WTC11 (cell line): ENCODE measurements around the gene EIF3K. TPM values are rescaled to one million over a fixed set of nuclear protein-coding genes. Genes with fewer than 3 reads are reported as not detected.
A peak's percentile ranks its signal among the peaks of the same experiment; 100 is the strongest.

ENCODE experiments used
- ATAC-seq: fragments of 200-7000 bp; cut with Tn5 transposase; 2 replicates; pipeline ENCODE4 v1.10.0; 2021; ENCODE audit warnings: mild to moderate bottlenecking, moderate library complexity
- CTCF ChIA-PET: fragments of 300-600 bp; sonication (Branson Sonifier 250); formaldehyde crosslinking; loops from one replicate; lab custom pipeline; 2021; ENCODE audit warnings: antibody characterized with exemption; lab: Charles Lee
- POLR2A ChIA-PET: fragments of 350-600 bp; sonication (Branson Sonifier 250); formaldehyde crosslinking; loops from one replicate; lab custom pipeline; 2021; ENCODE audit warnings: antibody characterized with exemption; lab: Charles Lee
- DNase-seq: peaks from one replicate; pipeline ENCODE4 v3.0.0; 2021; ENCODE audit warnings: low spot score
- H3K27ac Mint-ChIP-seq: 2 replicates; pipeline ENCODE4 v1.8.0; 2021; ENCODE audit warnings: mixed read lengths
- H3K27me3 Mint-ChIP-seq: 2 replicates; pipeline ENCODE4 v1.8.0; 2021; ENCODE audit warnings: low read depth, mild to moderate bottlenecking, moderate library complexity, mixed read lengths
- H3K36me3 Mint-ChIP-seq: 2 replicates; pipeline ENCODE4 v1.8.0; 2021; ENCODE audit warnings: mixed read lengths
- H3K4me1 Mint-ChIP-seq: 2 replicates; pipeline ENCODE4 v1.8.0; 2022; ENCODE audit warnings: mixed read lengths
- H3K4me3 Mint-ChIP-seq: 2 replicates; pipeline ENCODE4 v1.8.0; 2021; ENCODE audit warnings: mild to moderate bottlenecking, moderate library complexity, mixed read lengths
- H3K9me3 Mint-ChIP-seq: 2 replicates; pipeline ENCODE4 v1.8.0; 2021; ENCODE audit warnings: mixed read lengths
- CBFB ChIP-seq: sonication (generic); formaldehyde crosslinking; IDR thresholded peaks from 2 replicates; pipeline ENCODE4 v1.8.1; 2022; ENCODE audit warnings: mild to moderate bottlenecking, low read depth, missing genetic modification reagents
- CTCF ChIP-seq: fragments of 200-600 bp; IDR thresholded peaks from 2 replicates; pipeline ENCODE4 v1.8.0; 2022; ENCODE audit warnings: antibody characterized with exemption
- E2F1 ChIP-seq: sonication (generic); formaldehyde crosslinking; IDR thresholded peaks from 2 replicates; pipeline ENCODE4 v1.8.0; 2022; ENCODE audit warnings: mild to moderate bottlenecking, missing genetic modification reagents
- EMX1 ChIP-seq: fragments of 250-450 bp; sonication (Bioruptor Pico); IDR thresholded peaks from 2 replicates; pipeline ENCODE4 v1.8.0; 2021; ENCODE audit warnings: mild to moderate bottlenecking
- ETV6 ChIP-seq: sonication (generic); formaldehyde crosslinking; IDR thresholded peaks from 2 replicates; pipeline ENCODE4 v1.8.1; 2022; ENCODE audit warnings: mild to moderate bottlenecking, missing genetic modification reagents
- FOXJ3 ChIP-seq: sonication (generic); formaldehyde crosslinking; IDR thresholded peaks from 2 replicates; pipeline ENCODE4 v1.9.0; 2021; ENCODE audit warnings: missing genetic modification reagents, mild to moderate bottlenecking, borderline replicate concordance
- FOXK1 ChIP-seq: sonication (generic); formaldehyde crosslinking; IDR thresholded peaks from 2 replicates; pipeline ENCODE4 v1.8.0; 2022; ENCODE audit warnings: mild to moderate bottlenecking, moderate library complexity, missing genetic modification reagents
- FOXP1 ChIP-seq: sonication (generic); formaldehyde crosslinking; IDR thresholded peaks from 2 replicates; pipeline ENCODE4 v1.8.0; 2022; ENCODE audit warnings: missing genetic modification reagents, mild to moderate bottlenecking, moderate library complexity, borderline replicate concordance
- FOXP4 ChIP-seq: sonication (generic); formaldehyde crosslinking; IDR thresholded peaks from 2 replicates; pipeline ENCODE4 v1.8.0; 2022; ENCODE audit warnings: mild to moderate bottlenecking, missing genetic modification reagents
- HMGA2 ChIP-seq: fragments of 250-450 bp; sonication (Bioruptor Pico); IDR thresholded peaks from 2 replicates; pipeline ENCODE4 v1.4.0; 2021; ENCODE audit warnings: mild to moderate bottlenecking, moderate library complexity
- HMGXB4 ChIP-seq: sonication (generic); formaldehyde crosslinking; IDR thresholded peaks from 2 replicates; pipeline ENCODE4 v1.8.1; 2023; ENCODE audit warnings: mild to moderate bottlenecking, moderate library complexity, missing genetic modification reagents
- JAZF1 ChIP-seq: fragments of 250-450 bp; sonication (Bioruptor Pico); IDR thresholded peaks from 2 replicates; pipeline ENCODE4 v1.9.0; 2021; ENCODE audit warnings: moderate library complexity, mild to moderate bottlenecking, inconsistent platforms
- JUN ChIP-seq: sonication (generic); formaldehyde crosslinking; IDR thresholded peaks from 2 replicates; pipeline ENCODE4 v1.8.0; 2023; ENCODE audit warnings: mild to moderate bottlenecking, missing genetic modification reagents
- MAX ChIP-seq: sonication (generic); formaldehyde crosslinking; IDR thresholded peaks from 2 replicates; pipeline ENCODE4 v1.8.0; 2022; ENCODE audit warnings: mild to moderate bottlenecking, missing genetic modification reagents
- NFATC4 ChIP-seq: fragments of 250-450 bp; sonication (Bioruptor Pico); IDR thresholded peaks from 2 replicates; pipeline ENCODE4 v1.9.0; 2021; ENCODE audit warnings: mild to moderate bottlenecking
- NFE2L1 ChIP-seq: sonication (generic); formaldehyde crosslinking; IDR thresholded peaks from 2 replicates; pipeline ENCODE4 v1.8.1; 2023; ENCODE audit warnings: missing genetic modification reagents
- NR2C2 ChIP-seq: sonication (generic); formaldehyde crosslinking; IDR thresholded peaks from 2 replicates; pipeline ENCODE4 v1.8.0; 2022; ENCODE audit warnings: mild to moderate bottlenecking, missing genetic modification reagents
- SP1 ChIP-seq: sonication (generic); formaldehyde crosslinking; conservative IDR thresholded peaks from 2 replicates; pipeline ENCODE4 v1.8.1; 2022; ENCODE audit warnings: missing genetic modification reagents
- TEAD1 ChIP-seq: sonication (generic); formaldehyde crosslinking; IDR thresholded peaks from 2 replicates; pipeline ENCODE4 v1.8.0; 2022; ENCODE audit warnings: mild to moderate bottlenecking, missing genetic modification reagents
- TEAD4 ChIP-seq: sonication (generic); formaldehyde crosslinking; IDR thresholded peaks from 2 replicates; pipeline ENCODE4 v1.8.0; 2022; ENCODE audit warnings: mild to moderate bottlenecking, missing genetic modification reagents
- ZNF232 ChIP-seq: sonication (generic); formaldehyde crosslinking; IDR thresholded peaks from 2 replicates; pipeline ENCODE4 v1.8.0; 2022; ENCODE audit warnings: mild to moderate bottlenecking, missing genetic modification reagents
- ZNF396 ChIP-seq: fragments of 250-450 bp; sonication (Bioruptor Pico); IDR thresholded peaks from 2 replicates; pipeline ENCODE4 v1.8.0; 2021; ENCODE audit warnings: mild to moderate bottlenecking, moderate library complexity, borderline replicate concordance
- ZNF512 ChIP-seq: sonication (generic); formaldehyde crosslinking; IDR thresholded peaks from 2 replicates; pipeline ENCODE4 v1.8.1; 2022; ENCODE audit warnings: missing genetic modification reagents, borderline replicate concordance
- total RNA-seq: library from RNA; stranded (reverse); gene quantifications from 3 replicates; pipeline ENCODE4 v1.2.3, GENCODE V29; 2021

The EIF3K gene
- total RNA-seq, 1 experiment from 2014 or later: 416 TPM

- Mint-ChIP-seq H3K36me3 (peaks cover 4% of the 10 kb centered on the region; the same call in 1 of the 2 replicates), H3K27ac (peak overlapping the region; percentile 100), H3K4me1 (peaks cover 96% of the 10 kb centered on the region), H3K27me3 (no peaks in the 10 kb centered on the region), H3K9me3 (no peaks in the 10 kb centered on the region), H3K4me3 (peak overlapping the region; percentile 34)
- DNase-seq: peak; percentile 80
- ATAC-seq: peak; percentile 77
- TF ChIP-seq JUN (CRISPR knock-in tag): no peak
- peak; percentile 94; the same call in 1 of the 2 replicates for TF ChIP-seq TEAD1
- peak; percentile 47; the same call in 1 of the 2 replicates for TF ChIP-seq NFE2L1 (CRISPR knock-in tag)
- TF ChIP-seq HMGA2 (CRISPR knock-in tag): no peak
- TF ChIP-seq ETV6: peak; percentile 100
- no peak for TF ChIP-seq FOXJ3 (CRISPR knock-in tag)
- no peak for TF ChIP-seq ZNF232 (CRISPR knock-in tag)
- TF ChIP-seq ZNF512: no peak
- TF ChIP-seq MAX: peak; percentile 66
- TF ChIP-seq E2F1 (CRISPR knock-in tag): no peak
- TF ChIP-seq JAZF1: no peak
- no peak for TF ChIP-seq HMGXB4 (CRISPR knock-in tag)
- TF ChIP-seq CBFB: no peak
- peak; percentile 75; the same call in 1 of the 2 replicates for TF ChIP-seq TEAD4 (CRISPR knock-in tag)
- TF ChIP-seq SP1: peak; percentile 74
- no peak for TF ChIP-seq NFATC4
- peak; percentile 43 for TF ChIP-seq FOXP1 (CRISPR knock-in tag)
- TF ChIP-seq EMX1: 0 out of 2 replicates have a peak, but pooled peaks have one; percentile 37
- TF ChIP-seq ZNF396 (CRISPR knock-in tag): 0 out of 2 replicates have a peak, but pooled peaks have one; percentile 2
- TF ChIP-seq CTCF: no peak
- TF ChIP-seq FOXK1 (CRISPR knock-in tag): 0 out of 2 replicates have a peak, but pooled peaks have one; percentile 50
- TF ChIP-seq FOXP4 (CRISPR knock-in tag): peak; percentile 66; the same call in 1 of the 2 replicates
- TF ChIP-seq NR2C2 (CRISPR knock-in tag): no peak
- ChIA-PET CTCF (interaction anchor here (1.3 to 3.6 kb wide), 5 partner anchors 20 to 264 kb away, joined by 3 to 20 read pairs (median 6); partner anchors contain the start of genes MRPS12 and SARS2), POLR2A (interaction anchor here (0.5 to 3.8 kb wide), 9 partner anchors 10 to 53 kb away, joined by 3 to 44 read pairs (median 3); partner anchors contain the start of gene ACTN4)
These were observed 47.1 kb downstream of the EIF3K start for GRCh38 chr19:38665950-38666662.
